ENCODE measurements around the gene GRM7. TPM values are rescaled to one million over a fixed set of nuclear protein-coding genes. Genes with fewer than 3 reads are reported as not detected.

Gene GRM7
- total RNA-seq, 1 experiment from 2014 or later, result not detected

GRCh38 chr3:7737263-7737662 lies 876.3 kb downstream of the GRM7 start:
- no TSS peak for BruUV-seq (replicated peaks)
- no peak overlapping the region for H3K9ac ChIP-seq (ENCODE audit: low read length)
- POLR2A ChIA-PET (ENCODE audit: unreplicated experiment), result no interaction called here

DNA sequence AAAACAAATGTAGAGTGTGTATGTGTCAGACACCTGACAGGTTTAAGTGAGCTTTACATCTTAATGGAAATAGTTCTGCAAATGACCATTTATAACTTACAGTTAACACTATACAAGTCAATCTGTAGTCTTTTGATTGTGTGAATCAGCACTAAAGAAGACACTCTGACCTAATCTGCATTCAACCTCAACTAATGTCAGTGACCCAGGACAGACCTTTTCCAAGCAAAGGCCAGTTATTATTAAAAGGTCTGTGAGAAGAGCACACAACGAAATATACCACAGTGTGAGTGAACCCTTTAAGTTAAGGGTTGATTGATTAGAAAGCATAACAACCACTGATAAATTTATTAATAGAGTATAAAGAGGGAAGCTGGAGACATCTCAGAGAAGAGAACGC lies 878.8 kb downstream of the GRM7 start:
- BruUV-seq (replicated peaks), result no TSS peak
- no peaks in the 10 kb centered on the region for H3K27me3 ChIP-seq (ENCODE audit: low read length)
- no peak overlapping the region for H3K27ac ChIP-seq (ENCODE audit: low read length)
- H3K4me1 ChIP-seq (ENCODE audit: insufficient read depth, low read length), result no peaks in the 10 kb centered on the region
- no peaks in the 10 kb centered on the region for H3F3A ChIP-seq (ENCODE audit: low read length, unreplicated experiment)
- H2AFZ ChIP-seq (ENCODE audit: low read length), result no peak overlapping the region
- no peaks in the 10 kb centered on the region for H3K36me3 ChIP-seq (ENCODE audit: low read depth, low read length)
- no peaks in the 10 kb centered on the region for H4K20me1 ChIP-seq (ENCODE audit: low read length)
- intact Hi-C loops (cut with micrococcal nuclease), result no loop called here
- no peaks in the 10 kb centered on the region for H3K9me2 ChIP-seq (replicated peaks; ENCODE audit: low read length)
- H3K9me3 ChIP-seq (ENCODE audit: low read length), result peaks cover 9% of the 10 kb centered on the region; the same call in 1 of the 2 replicates
- H3K9ac ChIP-seq (ENCODE audit: low read length), result no peak overlapping the region
- DNase-seq (no peak), ATAC-seq (no peak)
- CTCF ChIA-PET, result no interaction called here
- POLR2A ChIA-PET (ENCODE audit: unreplicated experiment), result no interaction called here
- H3K4me2 ChIP-seq (ENCODE audit: low read length), result no peak overlapping the region
- H3K4me3 ChIP-seq (ENCODE audit: low read length), result no peak overlapping the region
- TF ChIP-seq, protein P1, sequence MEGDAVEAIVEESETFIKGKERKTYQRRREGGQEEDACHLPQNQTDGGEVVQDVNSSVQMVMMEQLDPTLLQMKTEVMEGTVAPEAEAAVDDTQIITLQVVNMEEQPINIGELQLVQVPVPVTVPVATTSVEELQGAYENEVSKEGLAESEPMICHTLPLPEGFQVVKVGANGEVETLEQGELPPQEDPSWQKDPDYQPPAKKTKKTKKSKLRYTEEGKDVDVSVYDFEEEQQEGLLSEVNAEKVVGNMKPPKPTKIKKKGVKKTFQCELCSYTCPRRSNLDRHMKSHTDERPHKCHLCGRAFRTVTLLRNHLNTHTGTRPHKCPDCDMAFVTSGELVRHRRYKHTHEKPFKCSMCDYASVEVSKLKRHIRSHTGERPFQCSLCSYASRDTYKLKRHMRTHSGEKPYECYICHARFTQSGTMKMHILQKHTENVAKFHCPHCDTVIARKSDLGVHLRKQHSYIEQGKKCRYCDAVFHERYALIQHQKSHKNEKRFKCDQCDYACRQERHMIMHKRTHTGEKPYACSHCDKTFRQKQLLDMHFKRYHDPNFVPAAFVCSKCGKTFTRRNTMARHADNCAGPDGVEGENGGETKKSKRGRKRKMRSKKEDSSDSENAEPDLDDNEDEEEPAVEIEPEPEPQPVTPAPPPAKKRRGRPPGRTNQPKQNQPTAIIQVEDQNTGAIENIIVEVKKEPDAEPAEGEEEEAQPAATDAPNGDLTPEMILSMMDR (conservative IDR thresholded peaks at IDR 0.05; ENCODE audit: low read depth, low read length), result no peak
- TF ChIP-seq EZH2phosphoT487 (IDR thresholded peaks at IDR 0.05; ENCODE audit: borderline replicate concordance, low read length) (no peak), EZH2 (IDR thresholded peaks at IDR 0.05; ENCODE audit: low read length, unreplicated experiment) (no peak)
- no peaks in the 10 kb centered on the region for H3K79me2 ChIP-seq (ENCODE audit: low read length)

More at GRCh38 chr3:7737263-7737662, 876.3 kb downstream of the GRM7 start:
- DNase-seq (no peak), ATAC-seq (no peak)
- H3K4me1 ChIP-seq (ENCODE audit: insufficient read depth, low read length), result no peaks in the 10 kb centered on the region
- TF ChIP-seq, protein P1 (conservative IDR thresholded peaks at IDR 0.05; ENCODE audit: low read depth, low read length), result no peak
- TF ChIP-seq EZH2phosphoT487 (IDR thresholded peaks at IDR 0.05; ENCODE audit: borderline replicate concordance, low read length) (no peak), EZH2 (IDR thresholded peaks at IDR 0.05; ENCODE audit: low read length, unreplicated experiment) (no peak)
- H3K79me2 ChIP-seq (ENCODE audit: low read length), result no peaks in the 10 kb centered on the region
- intact Hi-C loops (cut with micrococcal nuclease), result no loop called here
- H3K4me2 ChIP-seq (ENCODE audit: low read length), result no peak overlapping the region
- no peaks in the 10 kb centered on the region for H3K36me3 ChIP-seq (ENCODE audit: low read depth, low read length)
- H4K20me1 ChIP-seq (ENCODE audit: low read length), result no peaks in the 10 kb centered on the region
- no peaks in the 10 kb centered on the region for H3K9me2 ChIP-seq (replicated peaks; ENCODE audit: low read length)
- H3K27ac ChIP-seq (ENCODE audit: low read length), result no peak overlapping the region
- CTCF ChIA-PET, result no interaction called here
- H2AFZ ChIP-seq (ENCODE audit: low read length), result no peak overlapping the region
- no peak overlapping the region for H3K4me3 ChIP-seq (ENCODE audit: low read length)
- no peaks in the 10 kb centered on the region for H3F3A ChIP-seq (ENCODE audit: low read length, unreplicated experiment)
- H3K9me3 ChIP-seq (ENCODE audit: low read length), result peaks cover 9% of the 10 kb centered on the region; the same call in 1 of the 2 replicates
- H3K27me3 ChIP-seq (ENCODE audit: low read length), result no peaks in the 10 kb centered on the region

DNA sequence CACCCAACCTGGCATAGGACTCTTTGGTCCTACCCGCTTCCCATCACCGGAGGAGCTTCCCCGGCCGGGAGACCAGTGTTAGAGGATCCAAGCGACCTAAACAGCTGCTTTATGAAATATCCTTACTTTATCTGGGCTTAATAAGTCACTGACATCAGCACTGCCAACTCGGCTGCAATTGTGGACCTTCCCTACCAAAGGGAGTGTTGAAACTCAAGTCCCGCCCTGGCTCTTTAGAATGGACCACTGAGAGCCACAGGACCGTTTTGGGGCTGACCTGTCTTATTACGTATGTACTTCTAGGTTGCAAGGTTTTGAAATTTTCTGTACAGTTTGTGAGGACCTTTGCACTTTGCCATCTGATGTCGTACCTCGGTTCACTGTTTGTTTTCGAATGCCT lies 879.5 kb downstream of the GRM7 start:
- ATAC-seq, result no peak
- H3K27ac ChIP-seq (ENCODE audit: low read length), result no peak overlapping the region
- no peaks in the 10 kb centered on the region for H3K79me2 ChIP-seq (ENCODE audit: low read length)
- no peak overlapping the region for H3K9ac ChIP-seq (ENCODE audit: low read length)
- no peak overlapping the region for H3K4me2 ChIP-seq (ENCODE audit: low read length)
- no TSS peak for BruUV-seq (replicated peaks)
- H3K27me3 ChIP-seq (ENCODE audit: low read length), result no peaks in the 10 kb centered on the region
- peaks cover 7% of the 10 kb centered on the region; the same call in 1 of the 2 replicates for H3K9me3 ChIP-seq (ENCODE audit: low read length)
- no peak overlapping the region for H2AFZ ChIP-seq (ENCODE audit: low read length)
- no peaks in the 10 kb centered on the region for H3K4me1 ChIP-seq (ENCODE audit: insufficient read depth, low read length)
- intact Hi-C loops (cut with micrococcal nuclease), result no loop called here
- no peaks in the 10 kb centered on the region for H3K9me2 ChIP-seq (replicated peaks; ENCODE audit: low read length)
- H3K36me3 ChIP-seq (ENCODE audit: low read depth, low read length), result no peaks in the 10 kb centered on the region
- no peak for DNase-seq
- no peak for TF ChIP-seq EZH2phosphoT487 (IDR thresholded peaks at IDR 0.05; ENCODE audit: borderline replicate concordance, low read length)
- TF ChIP-seq EZH2 (IDR thresholded peaks at IDR 0.05; ENCODE audit: low read length, unreplicated experiment), result no peak
- TF ChIP-seq, protein P1 (conservative IDR thresholded peaks at IDR 0.05; ENCODE audit: low read depth, low read length), result no peak
- no peak overlapping the region for H3K4me3 ChIP-seq (ENCODE audit: low read length)
- no peaks in the 10 kb centered on the region for H3F3A ChIP-seq (ENCODE audit: low read length, unreplicated experiment)
- CTCF ChIA-PET, result no interaction called here
- POLR2A ChIA-PET (ENCODE audit: unreplicated experiment), result no interaction called here
- H4K20me1 ChIP-seq (ENCODE audit: low read length), result no peaks in the 10 kb centered on the region

Measured in PC-3 (cell line).